GM12878 (cell line): Measurements from ENCODE around the gene CAP2. TPM values are rescaled to one million over a fixed set of nuclear protein-coding genes. Genes with fewer than 3 reads are reported as not detected.

Experiments used
- ATAC-seq: fragments of 200-7000 bp; cut with Tn5 transposase; 3 replicates; pipeline ENCODE4 v1.9.1; 2020; ENCODE audit warnings: mild to moderate bottlenecking, moderate library complexity
- BruUV-seq: library from RNA; stranded (reverse); fragments of 400-500 nt; replicated peaks from 2 replicates; lab custom pipeline; 2021; lab: Mats Ljungman, UMichigan
- CTCF ChIA-PET: fragments of 300-600 bp; sonication (Branson Sonifier 250); formaldehyde crosslinking; extraction: SDS; loops from one replicate; lab custom pipeline; 2021; ENCODE audit warnings: inconsistent platforms; lab: Yijun Ruan, JAX
- POLR2A ChIA-PET: fragments of 350-600 bp; formaldehyde crosslinking; extraction: SDS; loops from one replicate; lab custom pipeline; 2021; ENCODE audit warnings: inconsistent platforms; lab: Charles Lee
- RAD21 ChIA-PET: fragments of 300-600 bp; sonication (Branson Sonifier 250); formaldehyde crosslinking; loops from one replicate; lab custom pipeline; 2023; ENCODE audit warnings: antibody characterized with exemption; ENCODE audit not compliant: unreplicated experiment; lab: Charles Lee
- SMC1A ChIA-PET: fragments of 300-600 bp; sonication (Branson Sonifier 250); formaldehyde crosslinking; loops from one replicate; lab custom pipeline; 2023; ENCODE audit not compliant: unreplicated experiment, uncharacterized antibody; lab: Charles Lee
- DNase-seq: peaks from one replicate; pipeline ENCODE4 v3.0.0-alpha.2; 2011; ENCODE audit warnings: low read depth, low spot score
- FAIRE-seq: peaks from 3 replicates; lab custom pipeline; 2011; peaks lifted over from hg19 to GRCh38; lab: Jason Lieb, UNC
- H2AFZ ChIP-seq: 2 replicates; pipeline ENCODE4 v1.6.0; 2011; ENCODE audit warnings: low read depth, low read length, control low read depth; ENCODE audit not compliant: control insufficient read depth
- H3K27ac ChIP-seq: 2 replicates; pipeline ENCODE4 v1.5.1; 2011; ENCODE audit warnings: control low read depth; ENCODE audit not compliant: control insufficient read depth, insufficient read depth
- H3K27me3 ChIP-seq, 2 experiments: replicated peaks in 1 of 2; 2 replicates each; pipeline versions ENCODE4 v1.6.0 to v1.6.1; 2011; ENCODE audit warnings: low read length in 1 of 2; ENCODE audit not compliant: control insufficient read depth in 2 of 2, insufficient read depth in 2 of 2
- H3K36me3 ChIP-seq, 2 experiments: 2 replicates each; pipeline ENCODE4 v1.5.1; 2011; ENCODE audit warnings: low read length in 1 of 2; ENCODE audit not compliant: control insufficient read depth in 2 of 2, insufficient read depth in 2 of 2
- H3K4me1 ChIP-seq: 2 replicates; pipeline ENCODE4 v1.6.1; 2011; ENCODE audit warnings: mild to moderate bottlenecking, low read length, moderate library complexity, mixed read lengths; ENCODE audit not compliant: control insufficient read depth, insufficient read depth
- H3K4me2 ChIP-seq: 2 replicates; pipeline ENCODE4 v1.6.0; 2011; ENCODE audit warnings: control low read depth; ENCODE audit not compliant: control insufficient read depth, insufficient read depth
- H3K4me3 ChIP-seq: fragments of 200-600 bp; sonication (generic); 2 replicates; pipeline ENCODE4 v1.5.1; 2016
- H3K79me2 ChIP-seq: 2 replicates; pipeline ENCODE4 v1.6.0; 2011; ENCODE audit warnings: low read length; ENCODE audit not compliant: control insufficient read depth, insufficient read depth
- H3K9ac ChIP-seq: 2 replicates; pipeline ENCODE4 v1.8.0; 2011; ENCODE audit warnings: low read length, control low read depth, mixed read lengths; ENCODE audit not compliant: control insufficient read depth, insufficient read depth
- H3K9me3 ChIP-seq: replicated peaks from 3 replicates; pipeline ENCODE4 v1.5.1; 2011; ENCODE audit warnings: mild to moderate bottlenecking, low read length; ENCODE audit not compliant: control insufficient read depth, insufficient read depth
- H4K20me1 ChIP-seq: 2 replicates; pipeline ENCODE4 v1.6.0; 2011; ENCODE audit not compliant: control insufficient read depth, insufficient read depth
- ATF2 ChIP-seq: IDR thresholded peaks from 2 replicates; pipeline ENCODE4 v1.6.1; 2012; ENCODE audit warnings: low read length, inconsistent platforms
- CHD1 ChIP-seq: IDR thresholded peaks from 2 replicates; pipeline ENCODE4 v1.6.1; 2012; ENCODE audit warnings: low read depth, low read length, improper control_type of control experiment
- HDGF ChIP-seq: fragments of 450-650 bp; IDR thresholded peaks from 2 replicates; pipeline ENCODE4 v1.6.1; 2016; ENCODE audit warnings: antibody characterized with exemption
- KAT2A ChIP-seq: conservative IDR thresholded peaks from 2 replicates; pipeline ENCODE4 v1.6.1; 2011; ENCODE audit warnings: low read depth, low read length; ENCODE audit not compliant: control insufficient read depth
- NR2C2 ChIP-seq: IDR thresholded peaks from 2 replicates; pipeline ENCODE4 v1.6.1; 2011; ENCODE audit warnings: borderline replicate concordance, low read depth; ENCODE audit not compliant: control insufficient read depth, insufficient read length
- NR2F1 ChIP-seq: fragments of 450-650 bp; conservative IDR thresholded peaks from 2 replicates; pipeline ENCODE4 v1.6.1; 2017; ENCODE audit warnings: mild to moderate bottlenecking
- SKIL ChIP-seq: fragments of 450-650 bp; IDR thresholded peaks from 2 replicates; pipeline ENCODE4 v1.6.1; 2017; ENCODE audit warnings: mild to moderate bottlenecking, low read depth, inconsistent platforms; ENCODE audit not compliant: poor library complexity, severe bottlenecking
- SRF ChIP-seq, 2 experiments: IDR thresholded peaks; 2 replicates each; pipeline ENCODE4 v1.6.1; 2011; ENCODE audit warnings: low read depth in 2 of 2, low read length in 2 of 2, mild to moderate bottlenecking in 1 of 2, moderate library complexity in 1 of 2
- WGBS: methylation state at CpG from one replicate; pipeline ENCODE4 v1.1.6; 2016; ENCODE audit warnings: low lambda C conversion rate; ENCODE audit not compliant: insufficient replicate concordance, insufficient coverage; ENCODE audit errors: missing lambda C conversion rate; 5-methylcytosine and 5-hydroxymethylcytosine counted together
- in situ Hi-C: fragments of 300-500 bp; cut with MboI; formaldehyde crosslinking; loops from 9 replicates; pipeline ENCODE4 v1.14.3; 2018; ENCODE audit warnings: mixed read lengths
- intact Hi-C: fragments of 100-400 bp; cut with micrococcal nuclease; formaldehyde crosslinking; loops from one replicate; pipeline ENCODE4 v1.14.2; 2022; ENCODE audit not compliant: unreplicated experiment
- polyA plus RNA-seq, 11 experiments: library from polyadenylated mRNA; depleted of rRNA in 4 of 11; unstranded in 6 of 11; stranded (reverse) in 5 of 11; fragments of >200 nt; fragmentation: Nextera tagmentation in 4 of 11; fragmentation: Illumina TruSeq in 1 of 11; extraction: Ambion mirVana in 4 of 11; extraction: Trizol in 1 of 11; gene quantifications; 1 replicate in 1 of 11; 2 replicates in 10 of 11; pipeline versions ENCODE4 v1.2.1 to v1.2.3, GENCODE V29; 2011 to 2016; ENCODE audit warnings: inconsistent platforms in 2 of 11, missing spikeins in 2 of 11, low read depth in 1 of 11
- total RNA-seq, 4 experiments: library from RNA; depleted of rRNA in 3 of 4; stranded (reverse); fragments of >200 nt in 3 of 4; fragmentation: Illumina TruSeq in 1 of 4; extraction: Trizol in 1 of 4; gene quantifications; 2 replicates each; pipeline versions ENCODE4 v1.2.1 to v1.2.3, GENCODE V29; 2013 to 2021
- TF ChIP-seq, protein P1 (sequence below): fragments of 450-650 bp; IDR thresholded peaks from 2 replicates; pipeline ENCODE4 v1.6.1; 2017; ENCODE audit warnings: antibody characterized with exemption, mild to moderate bottlenecking, moderate library complexity
- TF ChIP-seq, protein P2 (sequence below): fragments of 450-650 bp; IDR thresholded peaks from 2 replicates; pipeline ENCODE4 v1.6.1; 2018; ENCODE audit warnings: mild to moderate bottlenecking, low read depth, moderate library complexity; ENCODE audit not compliant: partially characterized antibody

The CAP2 gene
- total and polyA plus RNA-seq, 10 of the 15 experiments (the other 5 are each of a cell fraction or from before 2014, with no cell fraction given) = 0.10 to 2.0 (median 0.15) TPM; not detected in 7

GRCh38 chr6:17395112-17395511 lies 1.7 kb downstream of the CAP2 start:
- intact Hi-C loops = no loop called here
- no peak for FAIRE-seq
- no peak overlapping the region for H3K4me2 ChIP-seq
- TF ChIP-seq, protein P1, sequence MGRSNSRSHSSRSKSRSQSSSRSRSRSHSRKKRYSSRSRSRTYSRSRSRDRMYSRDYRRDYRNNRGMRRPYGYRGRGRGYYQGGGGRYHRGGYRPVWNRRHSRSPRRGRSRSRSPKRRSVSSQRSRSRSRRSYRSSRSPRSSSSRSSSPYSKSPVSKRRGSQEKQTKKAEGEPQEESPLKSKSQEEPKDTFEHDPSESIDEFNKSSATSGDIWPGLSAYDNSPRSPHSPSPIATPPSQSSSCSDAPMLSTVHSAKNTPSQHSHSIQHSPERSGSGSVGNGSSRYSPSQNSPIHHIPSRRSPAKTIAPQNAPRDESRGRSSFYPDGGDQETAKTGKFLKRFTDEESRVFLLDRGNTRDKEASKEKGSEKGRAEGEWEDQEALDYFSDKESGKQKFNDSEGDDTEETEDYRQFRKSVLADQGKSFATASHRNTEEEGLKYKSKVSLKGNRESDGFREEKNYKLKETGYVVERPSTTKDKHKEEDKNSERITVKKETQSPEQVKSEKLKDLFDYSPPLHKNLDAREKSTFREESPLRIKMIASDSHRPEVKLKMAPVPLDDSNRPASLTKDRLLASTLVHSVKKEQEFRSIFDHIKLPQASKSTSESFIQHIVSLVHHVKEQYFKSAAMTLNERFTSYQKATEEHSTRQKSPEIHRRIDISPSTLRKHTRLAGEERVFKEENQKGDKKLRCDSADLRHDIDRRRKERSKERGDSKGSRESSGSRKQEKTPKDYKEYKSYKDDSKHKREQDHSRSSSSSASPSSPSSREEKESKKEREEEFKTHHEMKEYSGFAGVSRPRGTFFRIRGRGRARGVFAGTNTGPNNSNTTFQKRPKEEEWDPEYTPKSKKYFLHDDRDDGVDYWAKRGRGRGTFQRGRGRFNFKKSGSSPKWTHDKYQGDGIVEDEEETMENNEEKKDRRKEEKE = no peak
- TF ChIP-seq CHD1 = no peak
- TF ChIP-seq, protein P2, sequence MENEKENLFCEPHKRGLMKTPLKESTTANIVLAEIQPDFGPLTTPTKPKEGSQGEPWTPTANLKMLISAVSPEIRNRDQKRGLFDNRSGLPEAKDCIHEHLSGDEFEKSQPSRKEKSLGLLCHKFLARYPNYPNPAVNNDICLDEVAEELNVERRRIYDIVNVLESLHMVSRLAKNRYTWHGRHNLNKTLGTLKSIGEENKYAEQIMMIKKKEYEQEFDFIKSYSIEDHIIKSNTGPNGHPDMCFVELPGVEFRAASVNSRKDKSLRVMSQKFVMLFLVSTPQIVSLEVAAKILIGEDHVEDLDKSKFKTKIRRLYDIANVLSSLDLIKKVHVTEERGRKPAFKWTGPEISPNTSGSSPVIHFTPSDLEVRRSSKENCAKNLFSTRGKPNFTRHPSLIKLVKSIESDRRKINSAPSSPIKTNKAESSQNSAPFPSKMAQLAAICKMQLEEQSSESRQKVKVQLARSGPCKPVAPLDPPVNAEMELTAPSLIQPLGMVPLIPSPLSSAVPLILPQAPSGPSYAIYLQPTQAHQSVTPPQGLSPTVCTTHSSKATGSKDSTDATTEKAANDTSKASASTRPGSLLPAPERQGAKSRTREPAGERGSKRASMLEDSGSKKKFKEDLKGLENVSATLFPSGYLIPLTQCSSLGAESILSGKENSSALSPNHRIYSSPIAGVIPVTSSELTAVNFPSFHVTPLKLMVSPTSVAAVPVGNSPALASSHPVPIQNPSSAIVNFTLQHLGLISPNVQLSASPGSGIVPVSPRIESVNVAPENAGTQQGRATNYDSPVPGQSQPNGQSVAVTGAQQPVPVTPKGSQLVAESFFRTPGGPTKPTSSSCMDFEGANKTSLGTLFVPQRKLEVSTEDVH = no peak
- no peak for TF ChIP-seq KAT2A
- TF ChIP-seq ATF2 = no peak
- TF ChIP-seq HDGF = no peak
- no peak for TF ChIP-seq NR2C2
- TF ChIP-seq SRF (IDR thresholded peaks at IDR 0.05; ENCODE audit: low read depth in 2 of 2, low read length in 2 of 2) = no peak
- TF ChIP-seq NR2F1 = no peak
- TF ChIP-seq SKIL = no peak

More at GRCh38 chr6:17395112-17395511, 1.7 kb downstream of the CAP2 start:
- in situ Hi-C loops = no loop called here
- Histone ChIP-seq H3K9me3 (no peaks in the 10 kb centered on the region), H3K36me3 (no peaks in the 10 kb centered on the region), H3K9ac (no peak overlapping the region), H3K4me3 (no peak overlapping the region), H3K27ac (no peak overlapping the region), H4K20me1 (no peaks in the 10 kb centered on the region), H3K79me2 (no peaks in the 10 kb centered on the region), H3K27me3 (peaks cover 4 to 6% of the 10 kb centered on the region in 2 experiments; a peak in 3 of 4 replicates), H2AFZ (no peak overlapping the region), H3K4me1 (no peaks in the 10 kb centered on the region)
- WGBS = 41% methylated on average over 1 of the region's 1 CpG
- RAD21 ChIA-PET = interaction anchor here (0.5 to 4.2 kb wide), 10 partner anchors 10 to 186 kb away, joined by 3 to 25 read pairs (median 3); no protein-coding TSS in a partner anchor
- no TSS peak for BruUV-seq
- ATAC-seq = no peak
- SMC1A ChIA-PET = interaction anchor here (0.8 to 3.0 kb wide), 16 partner anchors 9 to 189 kb away, joined by 3 to 11 read pairs (median 4); no protein-coding TSS in a partner anchor
- POLR2A ChIA-PET = interaction anchor here (0.6 to 0.9 kb wide), 2 partner anchors 9 to 205 kb away, joined by 3 read pairs; partner anchors contain the start of gene FAM8A1
- CTCF ChIA-PET = interaction anchor here (1.0 to 2.1 kb wide), 4 partner anchors 10 to 40 kb away, joined by 3 to 8 read pairs (median 3); no protein-coding TSS in a partner anchor
- no peak for DNase-seq
